ENCODE results near the gene H1-8. TPM values are rescaled to one million over a fixed set of nuclear protein-coding genes. Genes with fewer than 3 reads are reported as not detected.

Gene H1-8
- total and polyA plus RNA-seq, 3 experiments from 2014 or later, result not detected

GRCh38 chr3:129517516-129517915, 25.5 kb upstream of the H1-8 start:
- Mint-ChIP-seq H3K27ac (peak overlapping the region in 1 of 8 donors; percentile 56), H3K27me3 (peaks cover 0 to 2% of the 10 kb centered on the region in 2 donors), H3K36me3 (peaks cover 0 to 9% (median 6%) of the 10 kb centered on the region in 3 donors), H3K4me3 (peak overlapping the region in 1 of 7 donors; percentile 72), H3K4me1 (peaks cover 0 to 5% (median 0%) of the 10 kb centered on the region in 3 donors), H3K9me3 (no peaks in the 10 kb centered on the region)
- Histone ChIP-seq H3K27ac (ENCODE audit: low read depth, low read length) (no peak overlapping the region), H3K27me3 (ENCODE audit: insufficient read depth, low read length, poor library complexity, severe bottlenecking) (no peaks in the 10 kb centered on the region), H3K4me1 (ENCODE audit: insufficient read depth, low read length) (no peaks in the 10 kb centered on the region), H3K4me3 (ENCODE audit: low read length) (no peak overlapping the region), H3K9me3 (ENCODE audit: low read length) (no peaks in the 10 kb centered on the region), H3K36me3 (ENCODE audit: insufficient read depth, low read length) (no peaks in the 10 kb centered on the region)
- CTCF ChIA-PET, result no interaction called here
- POLR2A ChIA-PET, result no interaction called here
- DNase-seq, result no peak

- Mint-ChIP-seq H3K9me3 (no peaks in the 10 kb centered on the region), H3K36me3 (peaks cover 0 to 6% (median 6%) of the 10 kb centered on the region in 3 donors), H3K4me1 (peaks cover 0 to 5% (median 0%) of the 10 kb centered on the region in 3 donors), H3K27me3 (peaks cover 0 to 2% of the 10 kb centered on the region in 2 donors), H3K27ac (peak overlapping the region in 2 of 8 donors; percentile 19 to 36), H3K4me3 (no peak overlapping the region)
- ChIA-PET POLR2A (interaction anchor here (0.6 kb wide), 1 partner anchor 890 kb away, joined by 4 read pairs; no protein-coding TSS in a partner anchor), CTCF (no interaction called here)
- Histone ChIP-seq H3K36me3 (ENCODE audit: insufficient read depth, low read length) (no peaks in the 10 kb centered on the region), H3K4me1 (ENCODE audit: insufficient read depth, low read length) (no peaks in the 10 kb centered on the region), H3K9me3 (ENCODE audit: low read length) (no peaks in the 10 kb centered on the region), H3K27ac (ENCODE audit: low read depth, low read length) (no peak overlapping the region), H3K4me3 (ENCODE audit: low read length) (no peak overlapping the region), H3K27me3 (ENCODE audit: insufficient read depth, low read length, poor library complexity, severe bottlenecking) (no peaks in the 10 kb centered on the region)
- DNase-seq, result no peak
These were observed 24.9 kb upstream of the H1-8 start for GRCh38 chr3:129518038-129518561.

GRCh38 chr3:129518581-129518980, 24.4 kb upstream of the H1-8 start:
- ChIA-PET POLR2A (interaction anchor here (0.6 kb wide), 1 partner anchor 891 kb away, joined by 4 read pairs; no protein-coding TSS in a partner anchor), CTCF (no interaction called here)
- H3K27ac ChIP-seq (ENCODE audit: low read depth, low read length), result no peak overlapping the region
- H3K4me1 Mint-ChIP-seq, result peaks cover 0 to 5% (median 0%) of the 10 kb centered on the region in 3 donors
- peak overlapping the region in 2 of 8 donors; percentile 19 to 36 for H3K27ac Mint-ChIP-seq
- H3K36me3 ChIP-seq (ENCODE audit: insufficient read depth, low read length), result no peaks in the 10 kb centered on the region
- no peak overlapping the region for H3K4me3 Mint-ChIP-seq
- peaks cover 0 to 6% (median 6%) of the 10 kb centered on the region in 3 donors for H3K36me3 Mint-ChIP-seq
- DNase-seq, result no peak
- H3K27me3 ChIP-seq (ENCODE audit: insufficient read depth, low read length, poor library complexity, severe bottlenecking), result no peaks in the 10 kb centered on the region
- H3K4me1 ChIP-seq (ENCODE audit: insufficient read depth, low read length), result no peaks in the 10 kb centered on the region
- H3K9me3 Mint-ChIP-seq, result no peaks in the 10 kb centered on the region
- no peak overlapping the region for H3K4me3 ChIP-seq (ENCODE audit: low read length)
- H3K9me3 ChIP-seq (ENCODE audit: low read length), result no peaks in the 10 kb centered on the region
- peaks cover 0 to 2% of the 10 kb centered on the region in 2 donors for H3K27me3 Mint-ChIP-seq

- Histone ChIP-seq H3K4me3 (ENCODE audit: low read length) (no peak overlapping the region), H3K4me1 (ENCODE audit: insufficient read depth, low read length) (no peaks in the 10 kb centered on the region), H3K27me3 (ENCODE audit: insufficient read depth, low read length, poor library complexity, severe bottlenecking) (no peaks in the 10 kb centered on the region), H3K36me3 (ENCODE audit: insufficient read depth, low read length) (no peaks in the 10 kb centered on the region), H3K27ac (ENCODE audit: low read depth, low read length) (no peak overlapping the region), H3K9me3 (ENCODE audit: low read length) (no peaks in the 10 kb centered on the region)
- Mint-ChIP-seq H3K4me3 (no peak overlapping the region), H3K27me3 (peaks cover 0 to 2% of the 10 kb centered on the region in 2 donors), H3K36me3 (peaks cover 0 to 6% (median 6%) of the 10 kb centered on the region in 3 donors), H3K9me3 (no peaks in the 10 kb centered on the region), H3K27ac (peak overlapping the region in 1 of 8 donors; percentile 69), H3K4me1 (peaks cover 0 to 5% (median 0%) of the 10 kb centered on the region in 3 donors)
- CTCF ChIA-PET, result no interaction called here
- POLR2A ChIA-PET, result no interaction called here
- no peak for DNase-seq
These were observed 23.5 kb upstream of the H1-8 start for GRCh38 chr3:129519449-129519848.

- Mint-ChIP-seq H3K4me3 (no peak overlapping the region), H3K27me3 (peaks cover 0 to 2% of the 10 kb centered on the region in 2 donors), H3K9me3 (no peaks in the 10 kb centered on the region), H3K27ac (peak overlapping the region in 2 of 8 donors; percentile 41 to 69), H3K4me1 (peaks cover 0 to 5% (median 0%) of the 10 kb centered on the region in 3 donors), H3K36me3 (peaks cover 0 to 6% (median 6%) of the 10 kb centered on the region in 3 donors)
- no peak for DNase-seq
- ChIA-PET POLR2A (no interaction called here), CTCF (no interaction called here)
- no peaks in the 10 kb centered on the region for H3K9me3 ChIP-seq (ENCODE audit: low read length)
- H3K4me3 ChIP-seq (ENCODE audit: low read length), result no peak overlapping the region
- H3K36me3 ChIP-seq (ENCODE audit: insufficient read depth, low read length), result no peaks in the 10 kb centered on the region
- no peaks in the 10 kb centered on the region for H3K4me1 ChIP-seq (ENCODE audit: insufficient read depth, low read length)
- H3K27ac ChIP-seq (ENCODE audit: low read depth, low read length), result no peak overlapping the region
- H3K27me3 ChIP-seq (ENCODE audit: insufficient read depth, low read length, poor library complexity, severe bottlenecking), result no peaks in the 10 kb centered on the region
These were observed 22.9 kb upstream of the H1-8 start for GRCh38 chr3:129519896-129520715.

DNA sequence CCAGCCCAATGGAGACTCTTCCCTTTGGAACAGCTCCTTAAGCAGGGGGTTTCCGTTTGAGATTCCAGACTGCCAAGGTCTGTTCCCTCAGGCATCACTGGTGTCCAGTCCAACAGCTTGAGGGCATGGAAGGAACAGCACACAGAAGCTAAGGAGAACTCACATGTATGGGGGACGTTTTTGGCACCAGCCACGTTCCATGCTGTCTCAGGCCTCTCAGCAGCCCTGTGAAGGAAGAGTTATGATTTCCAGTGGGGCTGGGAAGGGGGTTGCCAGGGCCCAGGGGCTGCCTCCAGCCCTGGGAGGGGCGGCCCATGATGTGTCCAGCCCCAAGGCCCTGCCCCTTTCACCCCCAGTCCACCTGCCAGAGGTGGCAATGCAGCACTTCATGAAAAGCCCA, 22.0 kb upstream of the H1-8 start:
- DNase-seq, result no peak
- H3K4me3 Mint-ChIP-seq, result no peak overlapping the region
- peaks cover 0 to 2% of the 10 kb centered on the region in 2 donors for H3K27me3 Mint-ChIP-seq
- Histone ChIP-seq H3K27me3 (ENCODE audit: insufficient read depth, low read length, poor library complexity, severe bottlenecking) (no peaks in the 10 kb centered on the region), H3K9me3 (ENCODE audit: low read length) (no peaks in the 10 kb centered on the region), H3K4me1 (ENCODE audit: insufficient read depth, low read length) (no peaks in the 10 kb centered on the region), H3K4me3 (ENCODE audit: low read length) (no peak overlapping the region), H3K27ac (ENCODE audit: low read depth, low read length) (no peak overlapping the region), H3K36me3 (ENCODE audit: insufficient read depth, low read length) (no peaks in the 10 kb centered on the region)
- ChIA-PET POLR2A (no interaction called here), CTCF (no interaction called here)
- peaks cover 0 to 5% (median 0%) of the 10 kb centered on the region in 3 donors for H3K4me1 Mint-ChIP-seq
- H3K36me3 Mint-ChIP-seq, result peaks cover 0 to 6% (median 6%) of the 10 kb centered on the region in 3 donors
- no peaks in the 10 kb centered on the region for H3K9me3 Mint-ChIP-seq
- H3K27ac Mint-ChIP-seq, result no peak overlapping the region

- Mint-ChIP-seq H3K9me3 (no peaks in the 10 kb centered on the region), H3K4me3 (no peak overlapping the region), H3K27me3 (peaks cover 0 to 2% of the 10 kb centered on the region in 2 donors), H3K27ac (no peak overlapping the region), H3K36me3 (peaks cover 0 to 6% (median 6%) of the 10 kb centered on the region in 3 donors), H3K4me1 (peaks cover 0 to 5% (median 0%) of the 10 kb centered on the region in 3 donors)
- POLR2A ChIA-PET, result no interaction called here
- Histone ChIP-seq H3K36me3 (ENCODE audit: insufficient read depth, low read length) (no peaks in the 10 kb centered on the region), H3K9me3 (ENCODE audit: low read length) (no peaks in the 10 kb centered on the region), H3K4me1 (ENCODE audit: insufficient read depth, low read length) (no peaks in the 10 kb centered on the region), H3K27ac (ENCODE audit: low read depth, low read length) (no peak overlapping the region), H3K4me3 (ENCODE audit: low read length) (no peak overlapping the region), H3K27me3 (ENCODE audit: insufficient read depth, low read length, poor library complexity, severe bottlenecking) (no peaks in the 10 kb centered on the region)
- CTCF ChIA-PET, result no interaction called here
- DNase-seq, result no peak
These were observed 21.4 kb upstream of the H1-8 start for GRCh38 chr3:129521611-129522010.

- no peak overlapping the region for H3K4me3 ChIP-seq (ENCODE audit: low read length)
- Mint-ChIP-seq H3K27ac (peak overlapping the region in 2 of 8 donors; percentile 18 to 92), H3K4me1 (no peaks in the 10 kb centered on the region), H3K36me3 (peaks cover 0 to 4% (median 3%) of the 10 kb centered on the region in 3 donors), H3K27me3 (peaks cover 0 to 2% of the 10 kb centered on the region in 2 donors), H3K4me3 (no peak overlapping the region), H3K9me3 (no peaks in the 10 kb centered on the region)
- ChIA-PET POLR2A (no interaction called here), CTCF (interaction anchor here (1.2 kb wide), 1 partner anchor 83 kb away, joined by 6 read pairs; no protein-coding TSS in a partner anchor)
- no peaks in the 10 kb centered on the region for H3K4me1 ChIP-seq (ENCODE audit: insufficient read depth, low read length)
- H3K9me3 ChIP-seq (ENCODE audit: low read length), result no peaks in the 10 kb centered on the region
- H3K36me3 ChIP-seq (ENCODE audit: insufficient read depth, low read length), result no peaks in the 10 kb centered on the region
- DNase-seq, result no peak
- no peaks in the 10 kb centered on the region for H3K27me3 ChIP-seq (ENCODE audit: insufficient read depth, low read length, poor library complexity, severe bottlenecking)
- no peak overlapping the region for H3K27ac ChIP-seq (ENCODE audit: low read depth, low read length)
These were observed 20.0 kb upstream of the H1-8 start for GRCh38 chr3:129522953-129523352.
